BE2C (cell line): ENCODE results near the gene CCR1.

ENCODE experiments used
- DNase-seq: peaks from one replicate; pipeline ENCODE4 v3.0.0-alpha.2; 2020
- H3K27me3 ChIP-seq: fragments of 250-450 bp; sonication (Bioruptor Pico); 2 replicates; pipeline ENCODE4 v1.5.1; 2020; ENCODE audit warnings: mild to moderate bottlenecking
- H3K36me3 ChIP-seq: fragments of 250-450 bp; sonication (Bioruptor Pico); 2 replicates; pipeline ENCODE4 v1.5.1; 2020; ENCODE audit warnings: mild to moderate bottlenecking
- H3K4me1 ChIP-seq: fragments of 250-450 bp; sonication (Bioruptor Pico); 2 replicates; pipeline ENCODE4 v1.5.1; 2020
- H3K4me3 ChIP-seq: 2 replicates; pipeline ENCODE4 v1.5.1; 2011; ENCODE audit warnings: low read depth, low read length
- H3K9me3 ChIP-seq: fragments of 250-450 bp; sonication (Bioruptor Pico); 2 replicates; pipeline ENCODE4 v1.5.1; 2020
- TF ChIP-seq, protein P1 (sequence below): IDR thresholded peaks from 2 replicates; pipeline ENCODE4 v1.5.1; 2012; ENCODE audit warnings: mild to moderate bottlenecking, low read depth, low read length

Gene CCR1

GRCh38 chr3:46206282-46207015 is 1.7 kb downstream of the CCR1 start:
- no peak overlapping the region for H3K4me3 ChIP-seq

DNA sequence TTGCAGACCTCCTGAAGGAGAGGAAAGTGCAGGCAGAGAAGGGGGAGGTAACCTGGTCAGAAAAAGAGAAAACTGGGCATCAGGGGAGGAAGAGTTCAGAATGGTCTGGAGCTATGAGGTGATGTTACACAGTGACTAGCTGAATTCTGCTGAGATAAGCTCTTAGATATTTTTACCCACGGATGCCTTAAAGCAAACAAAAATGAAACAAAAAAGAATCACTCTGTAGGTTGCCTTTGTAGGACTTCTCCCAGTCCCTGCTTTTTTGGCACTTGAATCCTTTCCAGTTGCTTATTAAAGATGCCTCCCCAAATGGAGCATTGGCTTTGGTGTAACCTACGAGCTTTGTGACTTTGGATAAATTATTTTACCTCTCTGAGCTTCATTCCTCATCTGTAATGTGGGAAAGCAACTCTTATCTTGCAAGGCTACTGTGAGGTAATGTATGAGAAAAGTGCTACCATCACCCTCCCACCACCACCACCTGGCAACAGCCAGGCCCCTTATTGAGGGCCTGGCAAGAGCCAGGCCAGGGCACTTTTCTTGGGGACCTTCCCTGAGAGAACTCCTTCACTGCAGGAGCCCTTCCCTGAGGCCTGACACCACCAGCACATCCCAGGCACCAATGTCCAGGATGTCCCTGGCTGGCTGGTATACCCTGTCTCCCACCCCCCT is 2.7 kb downstream of the CCR1 start:
- H3K36me3 ChIP-seq = no peaks in the 10 kb centered on the region
- no peaks in the 10 kb centered on the region for H3K9me3 ChIP-seq
- no peak for DNase-seq
- no peak overlapping the region for H3K4me3 ChIP-seq
- H3K4me1 ChIP-seq = no peaks in the 10 kb centered on the region
- TF ChIP-seq, protein P1, sequence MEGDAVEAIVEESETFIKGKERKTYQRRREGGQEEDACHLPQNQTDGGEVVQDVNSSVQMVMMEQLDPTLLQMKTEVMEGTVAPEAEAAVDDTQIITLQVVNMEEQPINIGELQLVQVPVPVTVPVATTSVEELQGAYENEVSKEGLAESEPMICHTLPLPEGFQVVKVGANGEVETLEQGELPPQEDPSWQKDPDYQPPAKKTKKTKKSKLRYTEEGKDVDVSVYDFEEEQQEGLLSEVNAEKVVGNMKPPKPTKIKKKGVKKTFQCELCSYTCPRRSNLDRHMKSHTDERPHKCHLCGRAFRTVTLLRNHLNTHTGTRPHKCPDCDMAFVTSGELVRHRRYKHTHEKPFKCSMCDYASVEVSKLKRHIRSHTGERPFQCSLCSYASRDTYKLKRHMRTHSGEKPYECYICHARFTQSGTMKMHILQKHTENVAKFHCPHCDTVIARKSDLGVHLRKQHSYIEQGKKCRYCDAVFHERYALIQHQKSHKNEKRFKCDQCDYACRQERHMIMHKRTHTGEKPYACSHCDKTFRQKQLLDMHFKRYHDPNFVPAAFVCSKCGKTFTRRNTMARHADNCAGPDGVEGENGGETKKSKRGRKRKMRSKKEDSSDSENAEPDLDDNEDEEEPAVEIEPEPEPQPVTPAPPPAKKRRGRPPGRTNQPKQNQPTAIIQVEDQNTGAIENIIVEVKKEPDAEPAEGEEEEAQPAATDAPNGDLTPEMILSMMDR = no peak
- no peaks in the 10 kb centered on the region for H3K27me3 ChIP-seq

More at GRCh38 chr3:46206282-46207015, 1.7 kb downstream of the CCR1 start:
- DNase-seq = no peak
- no peaks in the 10 kb centered on the region for H3K9me3 ChIP-seq
- H3K36me3 ChIP-seq = no peaks in the 10 kb centered on the region
- H3K27me3 ChIP-seq = no peaks in the 10 kb centered on the region
- TF ChIP-seq, protein P1 = no peak
- H3K4me1 ChIP-seq = no peaks in the 10 kb centered on the region

- no peaks in the 10 kb centered on the region for H3K4me1 ChIP-seq
- no peaks in the 10 kb centered on the region for H3K36me3 ChIP-seq
- no peaks in the 10 kb centered on the region for H3K9me3 ChIP-seq
- no peak overlapping the region for H3K4me3 ChIP-seq
- no peak for DNase-seq
- no peaks in the 10 kb centered on the region for H3K27me3 ChIP-seq
- TF ChIP-seq, protein P1 = no peak
Measured at GRCh38 chr3:46203681-46204080, 4.4 kb downstream of the CCR1 start.

DNA sequence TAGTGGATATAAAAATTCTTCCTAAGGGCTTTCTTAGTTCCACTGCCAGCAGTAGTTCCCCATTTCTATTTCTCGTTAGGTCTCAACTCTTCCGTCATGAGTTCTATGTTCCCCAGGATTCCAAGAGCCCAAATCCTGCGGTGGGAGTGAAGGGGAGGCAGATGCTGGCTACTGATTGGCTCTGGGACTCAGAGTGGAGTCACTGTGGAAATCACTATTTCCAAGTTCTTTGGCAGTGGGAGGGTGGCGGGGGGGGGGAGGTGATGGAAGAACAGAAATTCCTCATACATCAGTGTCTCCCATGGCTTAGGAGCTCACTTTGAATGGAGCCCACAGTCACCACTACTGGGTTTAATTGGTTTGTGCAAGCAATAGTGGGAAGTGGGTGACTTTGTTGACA is 5.6 kb downstream of the CCR1 start:
- TF ChIP-seq, protein P1 = no peak
- Histone ChIP-seq H3K36me3 (no peaks in the 10 kb centered on the region), H3K9me3 (no peaks in the 10 kb centered on the region), H3K4me1 (no peaks in the 10 kb centered on the region), H3K27me3 (no peaks in the 10 kb centered on the region), H3K4me3 (no peak overlapping the region)
- DNase-seq = no peak

GRCh38 chr3:46200790-46201189 is 7.3 kb downstream of the CCR1 start:
- no peaks in the 10 kb centered on the region for H3K4me1 ChIP-seq
- no peaks in the 10 kb centered on the region for H3K9me3 ChIP-seq
- H3K4me3 ChIP-seq = no peak overlapping the region
- no peaks in the 10 kb centered on the region for H3K27me3 ChIP-seq
- DNase-seq = no peak
- H3K36me3 ChIP-seq = no peaks in the 10 kb centered on the region
- TF ChIP-seq, protein P1 = no peak

- Histone ChIP-seq H3K4me1 (no peaks in the 10 kb centered on the region), H3K9me3 (no peaks in the 10 kb centered on the region), H3K27me3 (no peaks in the 10 kb centered on the region), H3K4me3 (no peak overlapping the region), H3K36me3 (no peaks in the 10 kb centered on the region)
- DNase-seq = no peak
- TF ChIP-seq, protein P1 = no peak
Measured at GRCh38 chr3:46200211-46200610, 7.9 kb downstream of the CCR1 start.
